NCI-H1417 (cell line): ENCODE data around the gene SOCS3.

Source experiments
- DNase-seq, 3 experiments: peaks; one replicate each; lab custom pipeline; 2025; lab: John Stamatoyannopoulos, UW

The SOCS3 gene

GRCh38 chr17:78390241-78391050 is 30.6 kb upstream of the SOCS3 start:
- no peak for DNase-seq

- DNase-seq, result peak in 1 of 3 experiments; percentile 75
These were observed 28.4 kb upstream of the SOCS3 start for GRCh38 chr17:78387977-78388941.

- DNase-seq, result no peak
These were observed 24.8 kb upstream of the SOCS3 start for GRCh38 chr17:78384479-78385175.

GRCh38 chr17:78383725-78384471 is 24.0 kb upstream of the SOCS3 start:
- no peak for DNase-seq

GRCh38 chr17:78381601-78382232 is 21.8 kb upstream of the SOCS3 start:
- DNase-seq, result no peak

- DNase-seq, result no peak
These were observed 20.5 kb upstream of the SOCS3 start for GRCh38 chr17:78380370-78380769.

GRCh38 chr17:78379131-78379491 is 19.2 kb upstream of the SOCS3 start:
- no peak for DNase-seq

- DNase-seq, result peak; percentile 77 to 81 (median 78)
These were observed 18.6 kb upstream of the SOCS3 start, which contains the start of gene PGS1 for GRCh38 chr17:78378225-78379130. TSS of gene PGS1 (plus strand) at chr17:78378649. CDS start at chr17:78378666, 17 bp downstream.

GRCh38 chr17:78377858-78378224 is 18.0 kb upstream of the SOCS3 start:
- no peak for DNase-seq

GRCh38 chr17:78376161-78376560 is 16.3 kb upstream of the SOCS3 start:
- no peak for DNase-seq

- no peak for DNase-seq
These were observed 15.7 kb upstream of the SOCS3 start for GRCh38 chr17:78375401-78376151.

GRCh38 chr17:78374631-78375274 is 14.9 kb upstream of the SOCS3 start:
- no peak for DNase-seq

GRCh38 chr17:78374189-78374588 is 14.3 kb upstream of the SOCS3 start:
- DNase-seq, result no peak

- DNase-seq, result no peak
These were observed 13.0 kb upstream of the SOCS3 start for GRCh38 chr17:78372841-78373240.

- no peak for DNase-seq
These were observed 11.2 kb upstream of the SOCS3 start for GRCh38 chr17:78371056-78371455.

GRCh38 chr17:78369791-78370381 is 10.0 kb upstream of the SOCS3 start:
- no peak for DNase-seq

GRCh38 chr17:78368854-78369495 is 9.1 kb upstream of the SOCS3 start:
- DNase-seq, result no peak

- no peak for DNase-seq
These were observed 8.5 kb upstream of the SOCS3 start for GRCh38 chr17:78368348-78368747.
